Measurements from ENCODE around the gene CRMP1. TPM values are rescaled to one million over a fixed set of nuclear protein-coding genes. Genes with fewer than 3 reads are reported as not detected.

Gene CRMP1
- total RNA-seq, 2 donors from 2014 or later: not detected

GRCh38 chr4:5810151-5810550, 82.7 kb downstream of the CRMP1 start:
- ATAC-seq: no peak

DNA sequence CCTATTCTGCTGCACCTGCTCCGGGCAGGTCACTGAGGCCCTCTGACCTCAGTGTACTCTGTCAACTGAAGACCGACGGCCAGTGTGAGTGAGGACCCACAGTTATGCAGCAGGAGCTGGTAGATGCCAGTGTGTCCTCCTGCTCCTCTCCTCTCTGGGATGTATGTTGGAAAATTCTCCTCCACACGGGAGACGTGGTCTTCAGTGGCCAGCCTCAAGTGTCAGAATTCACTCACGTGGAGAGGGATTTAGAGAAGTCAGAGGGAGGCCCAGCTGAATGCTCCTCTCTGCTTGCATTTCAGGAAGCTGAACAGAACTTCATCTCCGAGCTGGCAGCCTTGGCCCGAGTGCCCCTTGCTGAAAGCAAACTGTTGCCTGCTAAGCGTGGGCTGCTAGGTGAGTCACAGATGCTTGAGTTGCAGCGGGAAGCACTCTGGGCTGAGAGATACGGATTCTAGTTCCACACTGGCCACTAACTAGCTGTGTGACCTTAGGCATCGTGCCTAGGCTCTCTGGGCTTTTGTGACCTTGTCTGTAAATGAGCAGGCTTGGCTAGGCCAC, 83.6 kb downstream of the CRMP1 start:
- no peaks in the 10 kb centered on the region for H3K36me3 Mint-ChIP-seq
- no peak overlapping the region for H3K4me3 Mint-ChIP-seq
- DNase-seq (ENCODE audit: low spot score) (no peak), ATAC-seq (no peak)
- peaks cover 0 to 2% of the 10 kb centered on the region in 2 donors for H3K27me3 Mint-ChIP-seq
- no peaks in the 10 kb centered on the region for H3K4me1 Mint-ChIP-seq (ENCODE audit: low read depth in 2 of 2)
- no peaks in the 10 kb centered on the region for H3K9me3 Mint-ChIP-seq
- H3K27ac Mint-ChIP-seq: no peak overlapping the region

More at GRCh38 chr4:5810151-5810550, 82.7 kb downstream of the CRMP1 start:
- Mint-ChIP-seq H3K4me3 (no peak overlapping the region), H3K27me3 (peaks cover 0 to 6% of the 10 kb centered on the region in 2 donors), H3K9me3 (no peaks in the 10 kb centered on the region), H3K36me3 (no peaks in the 10 kb centered on the region), H3K4me1 (ENCODE audit: low read depth in 2 of 2) (no peaks in the 10 kb centered on the region), H3K27ac (no peak overlapping the region)
- DNase-seq (ENCODE audit: low spot score): no peak

GRCh38 chr4:5808081-5808741, 84.7 kb downstream of the CRMP1 start:
- no peaks in the 10 kb centered on the region for H3K36me3 Mint-ChIP-seq
- H3K4me3 Mint-ChIP-seq: no peak overlapping the region
- H3K9me3 Mint-ChIP-seq: no peaks in the 10 kb centered on the region
- DNase-seq (ENCODE audit: low spot score) (no peak), ATAC-seq (no peak)
- H3K4me1 Mint-ChIP-seq (ENCODE audit: low read depth in 2 of 2): no peaks in the 10 kb centered on the region
- H3K27me3 Mint-ChIP-seq: no peaks in the 10 kb centered on the region
- no peak overlapping the region for H3K27ac Mint-ChIP-seq

DNA sequence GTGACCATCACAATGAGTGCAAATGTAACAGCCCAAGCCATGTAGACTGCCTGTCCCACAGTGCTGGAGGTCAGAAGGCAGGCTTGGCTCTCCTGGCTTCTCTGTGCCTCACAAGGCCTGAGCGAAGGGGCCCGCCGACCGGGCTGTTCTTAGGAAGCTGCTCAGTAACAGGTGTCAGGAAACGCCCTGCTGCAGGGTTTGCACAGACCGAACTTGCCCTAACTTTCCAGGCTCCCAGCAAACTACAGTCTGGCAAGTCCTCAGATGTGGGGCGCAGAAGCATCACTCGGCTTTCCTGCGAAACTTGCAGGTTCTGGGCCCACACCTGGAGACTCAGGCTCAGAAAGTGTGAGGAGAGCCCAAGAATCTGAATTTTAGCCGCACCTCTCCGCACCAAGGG, 87.6 kb downstream of the CRMP1 start:
- Mint-ChIP-seq H3K27me3 (no peaks in the 10 kb centered on the region), H3K4me1 (ENCODE audit: low read depth in 2 of 2) (no peaks in the 10 kb centered on the region), H3K4me3 (no peak overlapping the region), H3K36me3 (no peaks in the 10 kb centered on the region), H3K27ac (no peak overlapping the region), H3K9me3 (no peaks in the 10 kb centered on the region)
- ATAC-seq (no peak), DNase-seq (ENCODE audit: low spot score) (no peak)

- Mint-ChIP-seq H3K27me3 (peaks cover 0 to 2% of the 10 kb centered on the region in 2 donors), H3K27ac (no peak overlapping the region)
- DNase-seq (ENCODE audit: low spot score): no peak
Observed at GRCh38 chr4:5804656-5805055, 88.2 kb downstream of the CRMP1 start.

DNA sequence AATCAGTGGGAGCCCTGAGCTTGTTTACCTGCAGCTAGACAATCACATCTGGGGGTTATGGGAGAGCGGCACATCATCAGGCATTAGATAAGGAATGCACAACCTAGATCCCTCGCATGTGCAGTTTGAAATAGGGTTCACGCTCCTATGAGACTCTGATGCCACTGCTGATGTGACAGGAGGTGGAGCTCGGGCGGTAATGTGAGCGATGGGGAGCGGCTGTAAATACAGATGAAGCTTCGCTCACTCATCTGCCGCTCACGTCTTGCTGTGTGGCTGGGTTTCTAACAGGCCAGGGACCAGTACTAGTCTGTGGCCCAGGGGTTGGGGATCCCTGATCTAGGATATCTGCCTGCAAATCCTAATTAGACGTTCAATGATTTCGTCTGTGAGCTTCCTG, 90.3 kb downstream of the CRMP1 start:
- Mint-ChIP-seq H3K36me3 (no peaks in the 10 kb centered on the region), H3K27ac (no peak overlapping the region), H3K9me3 (no peaks in the 10 kb centered on the region), H3K4me1 (ENCODE audit: low read depth in 2 of 2) (no peaks in the 10 kb centered on the region), H3K27me3 (peaks cover 0 to 2% of the 10 kb centered on the region in 2 donors), H3K4me3 (no peak overlapping the region)
- no peak for DNase-seq (ENCODE audit: low spot score)
- ATAC-seq: no peak

More at GRCh38 chr4:5804656-5805055, 88.2 kb downstream of the CRMP1 start:
- Mint-ChIP-seq H3K4me3 (no peak overlapping the region), H3K9me3 (no peaks in the 10 kb centered on the region), H3K4me1 (ENCODE audit: low read depth in 2 of 2) (no peaks in the 10 kb centered on the region), H3K36me3 (no peaks in the 10 kb centered on the region)
- ATAC-seq: peak in 1 of 2 donors; percentile 25

DNA sequence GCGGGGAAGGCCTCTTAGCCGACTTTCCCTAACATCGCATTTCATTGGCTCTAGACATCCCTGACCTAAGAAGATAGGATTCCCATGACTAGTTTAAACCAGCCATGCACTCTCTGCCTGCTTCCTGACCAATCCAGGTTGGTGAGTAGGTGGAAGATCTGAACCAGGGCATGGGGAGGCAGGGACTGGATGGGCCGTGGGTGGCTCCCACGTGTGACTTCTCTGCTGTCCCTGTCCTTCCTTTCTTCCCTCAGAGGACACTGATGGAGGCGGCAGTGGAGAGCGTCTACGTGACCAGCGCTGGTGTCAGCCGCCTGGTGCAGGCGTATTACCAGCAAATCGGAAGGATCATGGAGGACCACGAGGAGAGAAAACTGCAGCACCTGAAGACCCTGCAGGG, 91.2 kb downstream of the CRMP1 start:
- H3K4me3 Mint-ChIP-seq: no peak overlapping the region
- H3K27ac Mint-ChIP-seq: no peak overlapping the region
- DNase-seq (ENCODE audit: low spot score): no peak
- peaks cover 0 to 2% of the 10 kb centered on the region in 2 donors for H3K27me3 Mint-ChIP-seq
- no peaks in the 10 kb centered on the region for H3K9me3 Mint-ChIP-seq
- H3K4me1 Mint-ChIP-seq (ENCODE audit: low read depth in 2 of 2): no peaks in the 10 kb centered on the region
- H3K36me3 Mint-ChIP-seq: no peaks in the 10 kb centered on the region
- ATAC-seq: no peak

DNA sequence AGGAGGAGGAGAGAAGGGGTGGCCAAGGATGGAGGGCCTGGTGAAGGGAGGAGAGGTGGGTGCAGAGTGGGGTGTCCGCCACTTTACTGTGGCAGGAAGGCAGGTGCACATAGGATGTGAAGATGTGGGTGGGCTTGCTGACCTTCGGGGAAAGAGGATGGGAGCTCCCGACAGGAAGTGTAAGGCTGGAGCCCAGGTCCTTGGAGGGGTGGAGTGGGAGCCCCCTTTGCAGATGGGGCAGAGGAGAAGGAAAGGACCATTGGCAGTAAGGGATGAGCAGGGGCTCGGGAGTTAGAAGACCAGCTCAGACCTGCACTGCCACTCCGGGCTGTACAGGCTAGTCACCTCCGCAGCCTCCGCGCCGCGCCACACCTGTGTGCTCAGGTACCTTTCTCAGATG, 92.4 kb downstream of the CRMP1 start:
- peaks cover 0 to 6% of the 10 kb centered on the region in 2 donors for H3K27me3 Mint-ChIP-seq
- H3K9me3 Mint-ChIP-seq: no peaks in the 10 kb centered on the region
- H3K36me3 Mint-ChIP-seq: no peaks in the 10 kb centered on the region
- DNase-seq (ENCODE audit: low spot score): no peak
- no peak overlapping the region for H3K4me3 Mint-ChIP-seq
- no peak overlapping the region for H3K27ac Mint-ChIP-seq
- no peaks in the 10 kb centered on the region for H3K4me1 Mint-ChIP-seq (ENCODE audit: low read depth in 2 of 2)
- no peak for ATAC-seq

DNA sequence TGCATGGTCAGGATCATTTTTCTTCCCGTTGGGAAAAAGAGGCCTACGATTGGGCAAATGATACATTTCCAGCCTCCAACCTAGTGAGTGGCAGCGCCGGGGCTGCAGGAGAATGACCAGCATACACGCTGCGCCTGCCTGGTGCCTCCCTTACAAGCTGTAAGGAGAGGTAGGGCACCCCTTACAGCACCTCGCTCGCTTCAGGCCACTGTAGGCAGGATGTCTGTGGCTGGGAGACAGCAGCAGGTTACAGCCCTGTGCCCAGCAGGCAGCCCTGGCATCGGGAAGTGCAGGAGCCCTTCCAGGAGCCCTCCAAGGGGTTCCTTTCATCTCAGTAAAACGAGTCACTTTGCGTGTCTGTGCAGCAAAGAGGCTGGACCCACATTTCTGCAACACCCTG, 93.5 kb downstream of the CRMP1 start:
- Mint-ChIP-seq H3K4me3 (no peak overlapping the region), H3K27ac (no peak overlapping the region), H3K4me1 (ENCODE audit: low read depth in 2 of 2) (no peaks in the 10 kb centered on the region), H3K27me3 (peaks cover 0 to 6% of the 10 kb centered on the region in 2 donors), H3K9me3 (no peaks in the 10 kb centered on the region), H3K36me3 (no peaks in the 10 kb centered on the region)
- DNase-seq (ENCODE audit: low spot score) (no peak), ATAC-seq (no peak)

DNA sequence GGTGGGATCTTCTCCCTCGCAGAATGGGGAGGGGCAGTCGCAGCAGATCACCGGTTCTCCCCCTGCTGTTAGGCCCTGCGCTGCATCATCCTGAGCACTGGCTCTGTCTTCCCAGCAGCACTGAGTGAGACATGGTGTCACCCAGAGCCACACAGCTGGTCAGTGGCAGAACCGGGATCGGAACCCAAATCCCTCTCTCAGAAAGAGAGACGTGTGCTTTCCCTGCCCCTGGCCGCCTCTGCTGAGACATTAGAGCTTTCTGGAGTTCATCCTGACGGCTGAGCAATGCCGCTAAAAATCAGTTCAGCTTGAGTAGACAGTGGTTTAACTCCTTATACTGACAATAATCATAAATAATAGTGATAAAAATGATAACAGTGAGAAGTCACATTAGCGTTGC, 93.9 kb downstream of the CRMP1 start:
- ATAC-seq (no peak), DNase-seq (ENCODE audit: low spot score) (no peak)
- Mint-ChIP-seq H3K27ac (no peak overlapping the region), H3K4me1 (ENCODE audit: low read depth in 2 of 2) (no peaks in the 10 kb centered on the region), H3K9me3 (no peaks in the 10 kb centered on the region), H3K27me3 (peaks cover 0 to 6% of the 10 kb centered on the region in 2 donors), H3K4me3 (no peak overlapping the region), H3K36me3 (no peaks in the 10 kb centered on the region)

DNA sequence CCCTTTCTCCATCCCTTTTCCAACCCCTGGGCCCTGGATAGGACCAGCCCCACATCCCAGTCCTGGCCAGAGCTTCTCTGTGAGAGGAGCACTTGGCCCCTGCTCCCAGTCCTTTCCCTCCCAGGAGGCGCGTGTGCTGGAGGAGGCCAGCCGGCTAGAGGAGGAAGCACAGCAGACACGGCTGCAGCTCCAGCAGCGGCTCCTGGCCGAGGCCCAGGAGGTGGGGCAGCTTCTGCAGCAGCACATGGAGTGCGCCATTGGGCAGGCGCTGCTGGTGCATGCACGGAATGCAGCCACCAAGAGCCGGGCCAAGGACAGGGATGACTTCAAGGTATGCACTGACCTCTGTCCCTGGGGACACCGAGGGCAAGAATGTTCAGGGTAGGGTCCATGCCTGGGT, 94.4 kb downstream of the CRMP1 start:
- Mint-ChIP-seq H3K4me1 (ENCODE audit: low read depth in 2 of 2) (no peaks in the 10 kb centered on the region), H3K36me3 (no peaks in the 10 kb centered on the region), H3K9me3 (no peaks in the 10 kb centered on the region), H3K27ac (no peak overlapping the region), H3K4me3 (no peak overlapping the region), H3K27me3 (peaks cover 0 to 6% of the 10 kb centered on the region in 2 donors)
- ATAC-seq (no peak), DNase-seq (ENCODE audit: low spot score) (no peak)

DNA sequence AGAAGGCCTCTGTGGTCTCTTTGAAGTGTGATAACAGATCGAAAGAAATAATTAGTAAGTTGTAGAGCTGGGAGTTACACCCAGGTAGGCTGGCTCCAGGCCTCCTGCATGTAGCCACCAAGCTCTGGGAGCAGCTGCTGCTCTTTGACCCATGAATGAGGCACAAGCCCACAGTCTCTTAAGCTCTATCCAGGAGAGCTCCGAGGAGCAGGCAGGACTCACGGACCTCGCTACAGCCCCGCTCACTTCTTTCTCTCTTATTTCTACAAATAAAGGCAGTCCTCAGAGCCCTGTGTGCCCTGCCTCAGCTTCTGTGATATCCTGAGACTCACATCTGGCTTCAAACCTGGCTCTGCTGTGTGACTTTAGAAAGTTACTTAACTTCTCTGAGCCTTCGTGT, 95.0 kb downstream of the CRMP1 start:
- Mint-ChIP-seq H3K27me3 (peaks cover 0 to 6% of the 10 kb centered on the region in 2 donors), H3K4me1 (ENCODE audit: low read depth in 2 of 2) (no peaks in the 10 kb centered on the region), H3K4me3 (no peak overlapping the region), H3K36me3 (no peaks in the 10 kb centered on the region), H3K9me3 (no peaks in the 10 kb centered on the region), H3K27ac (no peak overlapping the region)
- DNase-seq (ENCODE audit: low spot score) (no peak), ATAC-seq (no peak)

GRCh38 chr4:5796976-5797375, 95.9 kb downstream of the CRMP1 start:
- Mint-ChIP-seq H3K36me3 (no peaks in the 10 kb centered on the region), H3K9me3 (no peaks in the 10 kb centered on the region), H3K4me3 (no peak overlapping the region), H3K27me3 (peaks cover 0 to 6% of the 10 kb centered on the region in 2 donors), H3K4me1 (ENCODE audit: low read depth in 2 of 2) (no peaks in the 10 kb centered on the region), H3K27ac (no peak overlapping the region)
- DNase-seq (ENCODE audit: low spot score): no peak
- peak in 1 of 2 donors; percentile 17 for ATAC-seq

DNA sequence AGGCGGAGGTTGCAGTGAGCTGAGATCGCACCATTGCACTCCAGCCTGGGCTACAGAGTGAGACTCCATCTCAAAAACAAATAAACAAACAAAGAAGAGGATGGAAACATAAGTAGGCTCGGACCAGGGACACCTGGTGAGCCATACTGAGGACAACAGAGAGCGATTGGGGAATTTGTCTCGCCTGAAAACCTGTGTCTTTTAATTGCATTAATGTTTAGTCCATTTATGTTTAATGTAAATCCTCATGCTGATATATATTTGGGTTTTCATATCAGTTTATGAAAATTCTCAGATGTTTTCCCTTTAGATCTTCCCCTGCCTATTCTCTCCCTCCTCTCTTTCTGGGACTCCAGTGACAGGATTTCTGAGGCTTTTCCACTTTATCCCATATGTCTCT, 97.3 kb downstream of the CRMP1 start:
- no peaks in the 10 kb centered on the region for H3K9me3 Mint-ChIP-seq
- H3K36me3 Mint-ChIP-seq: no peaks in the 10 kb centered on the region
- no peaks in the 10 kb centered on the region for H3K4me1 Mint-ChIP-seq (ENCODE audit: low read depth in 2 of 2)
- ATAC-seq (no peak), DNase-seq (ENCODE audit: low spot score) (no peak)
- H3K27me3 Mint-ChIP-seq: peaks cover 0 to 6% of the 10 kb centered on the region in 2 donors
- H3K27ac Mint-ChIP-seq: no peak overlapping the region
- no peak overlapping the region for H3K4me3 Mint-ChIP-seq

DNA sequence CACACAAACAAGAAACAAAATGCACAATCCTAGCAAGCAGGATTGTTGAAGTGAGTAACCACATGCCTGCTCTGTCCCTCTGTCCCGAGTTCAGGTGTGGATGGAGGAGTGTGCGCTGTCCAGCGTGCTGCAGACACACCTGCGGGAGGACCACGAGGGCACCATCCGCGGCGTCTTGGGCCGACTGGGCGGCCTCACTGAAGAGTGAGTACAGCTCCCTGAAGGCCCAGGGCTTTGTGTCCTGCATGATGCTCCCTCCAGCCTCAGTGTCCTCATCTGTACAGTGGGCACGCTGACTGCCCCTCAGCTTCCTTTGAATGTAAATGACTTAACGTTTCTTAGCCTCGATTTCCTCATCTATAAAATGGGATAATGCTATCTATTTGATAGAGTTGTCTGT, 99.4 kb downstream of the CRMP1 start:
- peaks cover 0 to 6% of the 10 kb centered on the region in 2 donors for H3K27me3 Mint-ChIP-seq
- no peak overlapping the region for H3K27ac Mint-ChIP-seq
- ATAC-seq (no peak), DNase-seq (ENCODE audit: low spot score) (no peak)
- no peaks in the 10 kb centered on the region for H3K4me1 Mint-ChIP-seq (ENCODE audit: low read depth in 2 of 2)
- no peak overlapping the region for H3K4me3 Mint-ChIP-seq
- H3K36me3 Mint-ChIP-seq: no peaks in the 10 kb centered on the region
- no peaks in the 10 kb centered on the region for H3K9me3 Mint-ChIP-seq
